NCI-H524 treated with DMSO at 0.1 percent for 48 hours (cell line): ENCODE results near the gene CADM2.

ENCODE experiments used
- DNase-seq: peaks from one replicate; lab custom pipeline; 2025; lab: John Stamatoyannopoulos, UW

The CADM2 gene

GRCh38 chr3:85321892-85322291 is 363.1 kb downstream of the CADM2 start:
- DNase-seq: no peak

GRCh38 chr3:85330071-85330470 is 371.3 kb downstream of the CADM2 start:
- no peak for DNase-seq

GRCh38 chr3:85337895-85338294 is 379.1 kb downstream of the CADM2 start:
- DNase-seq: no peak

GRCh38 chr3:85342915-85343314 is 384.1 kb downstream of the CADM2 start:
- DNase-seq: no peak

GRCh38 chr3:85355572-85355971 is 396.8 kb downstream of the CADM2 start:
- DNase-seq: no peak

- DNase-seq: peak; percentile 1
Observed at GRCh38 chr3:85360742-85361387, 402.1 kb downstream of the CADM2 start.

GRCh38 chr3:85364296-85364909 is 405.6 kb downstream of the CADM2 start:
- no peak for DNase-seq

GRCh38 chr3:85370341-85370740 is 411.6 kb downstream of the CADM2 start:
- no peak for DNase-seq

- no peak for DNase-seq
Observed at GRCh38 chr3:85376131-85376530, 417.3 kb downstream of the CADM2 start.

- DNase-seq: no peak
Observed at GRCh38 chr3:85377115-85377514, 418.3 kb downstream of the CADM2 start.

GRCh38 chr3:85384372-85384771 is 425.6 kb downstream of the CADM2 start:
- no peak for DNase-seq

- no peak for DNase-seq
Observed at GRCh38 chr3:85387913-85388505, 429.2 kb downstream of the CADM2 start.

- DNase-seq: no peak
Observed at GRCh38 chr3:85394424-85394823, 435.6 kb downstream of the CADM2 start.

- no peak for DNase-seq
Observed at GRCh38 chr3:85397434-85397833, 438.6 kb downstream of the CADM2 start.

- no peak for DNase-seq
Observed at GRCh38 chr3:85426121-85426520, 467.3 kb downstream of the CADM2 start.

GRCh38 chr3:85427467-85427866 is 468.7 kb downstream of the CADM2 start:
- DNase-seq: no peak

- no peak for DNase-seq
Observed at GRCh38 chr3:85432081-85432480, 473.3 kb downstream of the CADM2 start.

GRCh38 chr3:85433319-85433718 is 474.5 kb downstream of the CADM2 start:
- no peak for DNase-seq

GRCh38 chr3:85455561-85456200 is 496.9 kb downstream of the CADM2 start:
- no peak for DNase-seq

GRCh38 chr3:85474241-85474640 is 515.5 kb downstream of the CADM2 start:
- no peak for DNase-seq

GRCh38 chr3:85475346-85475745 is 516.6 kb downstream of the CADM2 start:
- no peak for DNase-seq

GRCh38 chr3:85476891-85477495 is 518.2 kb downstream of the CADM2 start:
- no peak for DNase-seq
